ENCODE results near the gene RXFP3. TPM values are rescaled to one million over a fixed set of nuclear protein-coding genes. Genes with fewer than 3 reads are reported as not detected.

Gene RXFP3
- total RNA-seq, 2 donors from 2014 or later = 0.13 TPM; not detected in 1

- peaks cover 39% of the 10 kb centered on the region for H3K27me3 Mint-ChIP-seq (ENCODE audit: insufficient read depth)
- no peak for TF ChIP-seq CTCF (conservative IDR thresholded peaks at IDR 0.05)
- H3K27me3 ChIP-seq (ENCODE audit: control insufficient read depth, insufficient read depth, low read length, poor library complexity, severe bottlenecking) = peaks cover 20% of the 10 kb centered on the region
- no peak overlapping the region for H3K27ac Mint-ChIP-seq
- peak overlapping the region; percentile 62 for H3K4me3 Mint-ChIP-seq
- H3K36me3 Mint-ChIP-seq (ENCODE audit: low read depth) = no peaks in the 10 kb centered on the region
- no peak overlapping the region for H3K27ac ChIP-seq (ENCODE audit: low read depth, low read length)
- H3K36me3 ChIP-seq (ENCODE audit: control insufficient read depth, insufficient read depth, low read length) = no peaks in the 10 kb centered on the region
- H3K4me1 ChIP-seq (ENCODE audit: control insufficient read depth, insufficient read depth, low read length) = peaks cover 3% of the 10 kb centered on the region
- 95 to 96% methylated on average over 35 to 54 of the region's 54 CpGs for WGBS, 2 experiments (ENCODE audit: insufficient coverage in 1 of 2, insufficient read length in 1 of 2)
- H3K9ac ChIP-seq (ENCODE audit: extremely low read depth, low read length, poor library complexity, severe bottlenecking) = no peak overlapping the region
- no peaks in the 10 kb centered on the region for H3K9me3 ChIP-seq (ENCODE audit: control insufficient read depth, low read length)
- H3K9me3 Mint-ChIP-seq = peaks cover 1% of the 10 kb centered on the region
- DNase-seq = no peak
- H3K4me3 ChIP-seq (ENCODE audit: low read length) = no peak overlapping the region
- H3K4me1 Mint-ChIP-seq = peaks cover 14% of the 10 kb centered on the region
These were observed 976 bp downstream of the RXFP3 start for GRCh38 chr5:33937017-33937706.

DNA sequence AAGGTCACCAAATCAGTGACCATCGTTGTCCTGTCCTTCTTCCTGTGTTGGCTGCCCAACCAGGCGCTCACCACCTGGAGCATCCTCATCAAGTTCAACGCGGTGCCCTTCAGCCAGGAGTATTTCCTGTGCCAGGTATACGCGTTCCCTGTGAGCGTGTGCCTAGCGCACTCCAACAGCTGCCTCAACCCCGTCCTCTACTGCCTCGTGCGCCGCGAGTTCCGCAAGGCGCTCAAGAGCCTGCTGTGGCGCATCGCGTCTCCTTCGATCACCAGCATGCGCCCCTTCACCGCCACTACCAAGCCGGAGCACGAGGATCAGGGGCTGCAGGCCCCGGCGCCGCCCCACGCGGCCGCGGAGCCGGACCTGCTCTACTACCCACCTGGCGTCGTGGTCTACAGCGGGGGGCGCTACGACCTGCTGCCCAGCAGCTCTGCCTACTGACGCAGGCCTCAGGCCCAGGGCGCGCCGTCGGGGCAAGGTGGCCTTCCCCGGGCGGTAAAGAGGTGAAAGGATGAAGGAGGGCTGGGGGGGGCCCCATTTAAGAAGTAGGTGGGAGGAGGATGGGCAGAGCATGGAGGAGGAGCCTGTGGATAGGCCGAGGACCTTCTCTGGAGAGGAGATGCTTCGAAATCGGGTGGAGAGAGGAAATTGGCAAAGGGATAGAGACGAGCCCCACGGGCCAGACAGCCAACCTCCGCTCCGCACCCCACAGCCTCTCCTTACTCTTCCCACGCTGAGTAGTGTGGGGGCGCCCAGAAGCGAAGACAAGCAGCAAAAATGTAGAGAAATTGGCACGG lies 1.7 kb downstream of the RXFP3 start:
- Histone ChIP-seq H3K4me3 (ENCODE audit: low read length) (no peak overlapping the region), H3K27me3 (ENCODE audit: control insufficient read depth, insufficient read depth, low read length, poor library complexity, severe bottlenecking) (peaks cover 20% of the 10 kb centered on the region), H3K9ac (ENCODE audit: extremely low read depth, low read length, poor library complexity, severe bottlenecking) (no peak overlapping the region), H3K9me3 (ENCODE audit: control insufficient read depth, low read length) (no peaks in the 10 kb centered on the region), H3K4me1 (ENCODE audit: control insufficient read depth, insufficient read depth, low read length) (peaks cover 3% of the 10 kb centered on the region), H3K36me3 (ENCODE audit: control insufficient read depth, insufficient read depth, low read length) (no peaks in the 10 kb centered on the region), H3K27ac (ENCODE audit: low read depth, low read length) (no peak overlapping the region)
- H3K4me1 Mint-ChIP-seq = peaks cover 14% of the 10 kb centered on the region
- H3K9me3 Mint-ChIP-seq = peaks cover 3% of the 10 kb centered on the region
- no peak overlapping the region for H3K4me3 Mint-ChIP-seq
- WGBS, 2 experiments (ENCODE audit: insufficient coverage in 1 of 2, insufficient read length in 1 of 2) = 93 to 96% methylated on average over 34 to 54 of the region's 54 CpGs
- H3K27me3 Mint-ChIP-seq (ENCODE audit: insufficient read depth) = peaks cover 40% of the 10 kb centered on the region
- no peaks in the 10 kb centered on the region for H3K36me3 Mint-ChIP-seq (ENCODE audit: low read depth)
- H3K27ac Mint-ChIP-seq = no peak overlapping the region
- no peak for TF ChIP-seq CTCF (conservative IDR thresholded peaks at IDR 0.05)
- DNase-seq = peak; percentile 38

- Histone ChIP-seq H3K4me1 (ENCODE audit: control insufficient read depth, insufficient read depth, low read length) (peaks cover 3% of the 10 kb centered on the region), H3K9ac (ENCODE audit: extremely low read depth, low read length, poor library complexity, severe bottlenecking) (no peak overlapping the region), H3K9me3 (ENCODE audit: control insufficient read depth, low read length) (no peaks in the 10 kb centered on the region), H3K36me3 (ENCODE audit: control insufficient read depth, insufficient read depth, low read length) (no peaks in the 10 kb centered on the region), H3K4me3 (ENCODE audit: low read length) (no peak overlapping the region), H3K27ac (ENCODE audit: low read depth, low read length) (no peak overlapping the region), H3K27me3 (ENCODE audit: control insufficient read depth, insufficient read depth, low read length, poor library complexity, severe bottlenecking) (peaks cover 20% of the 10 kb centered on the region)
- H3K27ac Mint-ChIP-seq = no peak overlapping the region
- no peaks in the 10 kb centered on the region for H3K36me3 Mint-ChIP-seq (ENCODE audit: low read depth)
- H3K4me3 Mint-ChIP-seq = no peak overlapping the region
- TF ChIP-seq CTCF (conservative IDR thresholded peaks at IDR 0.05) = no peak
- peaks cover 14% of the 10 kb centered on the region for H3K4me1 Mint-ChIP-seq
- no peak for DNase-seq
- peaks cover 3% of the 10 kb centered on the region for H3K9me3 Mint-ChIP-seq
- WGBS, 2 experiments (ENCODE audit: insufficient coverage in 1 of 2, insufficient read length in 1 of 2) = 93 to 96% methylated on average over 13 to 14 of the region's 14 CpGs
- peaks cover 40% of the 10 kb centered on the region for H3K27me3 Mint-ChIP-seq (ENCODE audit: insufficient read depth)
These were observed 2.3 kb downstream of the RXFP3 start for GRCh38 chr5:33938507-33938796.

All from endodermal cell (in vitro differentiated cells).